ENCODE measurements around the gene OTULIN. TPM values are rescaled to one million over a fixed set of nuclear protein-coding genes. Genes with fewer than 3 reads are reported as not detected.

The OTULIN gene
- total RNA-seq, 1 donor from 2014 or later = 36.3 TPM

DNA sequence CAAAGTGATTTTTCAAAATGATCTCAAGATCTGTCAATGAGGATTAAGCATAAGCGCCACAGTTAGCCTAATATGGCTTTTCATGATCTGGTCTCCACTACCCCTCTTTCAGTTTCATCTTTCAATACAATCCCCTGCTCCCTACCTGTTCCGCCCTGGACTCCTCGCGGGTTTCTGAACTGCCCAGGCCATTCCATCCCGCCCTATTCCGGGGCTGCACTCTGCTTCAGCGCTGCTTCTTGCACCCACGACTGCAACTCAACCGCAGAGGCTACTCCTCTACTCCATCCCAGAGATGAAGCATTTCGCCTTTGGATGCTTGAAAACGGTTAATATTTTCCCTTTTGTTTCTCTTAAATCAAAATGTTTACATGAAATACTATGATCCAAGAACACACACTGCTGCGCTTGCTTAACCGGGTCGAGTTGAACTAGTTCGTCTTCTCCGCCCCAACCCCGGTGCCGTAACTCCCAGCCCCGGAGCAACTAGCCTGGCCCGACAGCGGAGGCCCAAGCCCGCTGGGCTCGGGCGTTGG lies 716 bp upstream of the OTULIN start:
- H3K4me1 Mint-ChIP-seq (ENCODE audit: low read depth) = peaks cover 52% of the 10 kb centered on the region

GRCh38 chr5:14665101-14665822 lies 744 bp downstream of the OTULIN start:
- Mint-ChIP-seq H3K36me3 (ENCODE audit: low read depth) (peaks cover 2% of the 10 kb centered on the region), H3K4me3 (ENCODE audit: unreplicated experiment) (peak overlapping the region; percentile 86), H3K4me1 (ENCODE audit: low read depth) (peaks cover 56% of the 10 kb centered on the region), H3K27me3 (ENCODE audit: low read depth) (no peaks in the 10 kb centered on the region), H3K27ac (ENCODE audit: unreplicated experiment) (peak overlapping the region; percentile 88), H3K9me3 (ENCODE audit: low read depth) (no peaks in the 10 kb centered on the region)
- TF ChIP-seq, protein P1, sequence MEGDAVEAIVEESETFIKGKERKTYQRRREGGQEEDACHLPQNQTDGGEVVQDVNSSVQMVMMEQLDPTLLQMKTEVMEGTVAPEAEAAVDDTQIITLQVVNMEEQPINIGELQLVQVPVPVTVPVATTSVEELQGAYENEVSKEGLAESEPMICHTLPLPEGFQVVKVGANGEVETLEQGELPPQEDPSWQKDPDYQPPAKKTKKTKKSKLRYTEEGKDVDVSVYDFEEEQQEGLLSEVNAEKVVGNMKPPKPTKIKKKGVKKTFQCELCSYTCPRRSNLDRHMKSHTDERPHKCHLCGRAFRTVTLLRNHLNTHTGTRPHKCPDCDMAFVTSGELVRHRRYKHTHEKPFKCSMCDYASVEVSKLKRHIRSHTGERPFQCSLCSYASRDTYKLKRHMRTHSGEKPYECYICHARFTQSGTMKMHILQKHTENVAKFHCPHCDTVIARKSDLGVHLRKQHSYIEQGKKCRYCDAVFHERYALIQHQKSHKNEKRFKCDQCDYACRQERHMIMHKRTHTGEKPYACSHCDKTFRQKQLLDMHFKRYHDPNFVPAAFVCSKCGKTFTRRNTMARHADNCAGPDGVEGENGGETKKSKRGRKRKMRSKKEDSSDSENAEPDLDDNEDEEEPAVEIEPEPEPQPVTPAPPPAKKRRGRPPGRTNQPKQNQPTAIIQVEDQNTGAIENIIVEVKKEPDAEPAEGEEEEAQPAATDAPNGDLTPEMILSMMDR (IDR thresholded peaks at IDR 0.05) = no peak
- no peak for DNase-seq (ENCODE audit: low spot score)

More for the DNA sequence above, 716 bp upstream of the OTULIN start:
- TF ChIP-seq, protein P1 (IDR thresholded peaks at IDR 0.05) = no peak
- Mint-ChIP-seq H3K36me3 (ENCODE audit: low read depth) (peaks cover 2% of the 10 kb centered on the region), H3K4me3 (ENCODE audit: unreplicated experiment) (peak overlapping the region; percentile 95), H3K27ac (ENCODE audit: unreplicated experiment) (peak overlapping the region; percentile 98), H3K9me3 (ENCODE audit: low read depth) (no peaks in the 10 kb centered on the region), H3K27me3 (ENCODE audit: low read depth) (no peaks in the 10 kb centered on the region)
- no peak for DNase-seq (ENCODE audit: low spot score)

- Mint-ChIP-seq H3K4me3 (ENCODE audit: unreplicated experiment) (peak overlapping the region; percentile 86), H3K4me1 (ENCODE audit: low read depth) (peaks cover 54% of the 10 kb centered on the region), H3K9me3 (ENCODE audit: low read depth) (no peaks in the 10 kb centered on the region), H3K36me3 (ENCODE audit: low read depth) (peaks cover 2% of the 10 kb centered on the region), H3K27me3 (ENCODE audit: low read depth) (no peaks in the 10 kb centered on the region), H3K27ac (ENCODE audit: unreplicated experiment) (peak overlapping the region; percentile 73)
- TF ChIP-seq, protein P1 (IDR thresholded peaks at IDR 0.05) = peak; percentile 36
- DNase-seq (ENCODE audit: low spot score) = no peak
These were observed 1.4 kb downstream of the OTULIN start for GRCh38 chr5:14665949-14666348.

GRCh38 chr5:14666357-14666756 lies 1.8 kb downstream of the OTULIN start:
- no peak for DNase-seq (ENCODE audit: low spot score)
- TF ChIP-seq, protein P1 (IDR thresholded peaks at IDR 0.05) = no peak
- peaks cover 2% of the 10 kb centered on the region for H3K36me3 Mint-ChIP-seq (ENCODE audit: low read depth)
- H3K9me3 Mint-ChIP-seq (ENCODE audit: low read depth) = no peaks in the 10 kb centered on the region
- H3K27me3 Mint-ChIP-seq (ENCODE audit: low read depth) = no peaks in the 10 kb centered on the region
- peaks cover 58% of the 10 kb centered on the region for H3K4me1 Mint-ChIP-seq (ENCODE audit: low read depth)
- H3K27ac Mint-ChIP-seq (ENCODE audit: unreplicated experiment) = no peak overlapping the region
- peak overlapping the region; percentile 86 for H3K4me3 Mint-ChIP-seq (ENCODE audit: unreplicated experiment)

DNA sequence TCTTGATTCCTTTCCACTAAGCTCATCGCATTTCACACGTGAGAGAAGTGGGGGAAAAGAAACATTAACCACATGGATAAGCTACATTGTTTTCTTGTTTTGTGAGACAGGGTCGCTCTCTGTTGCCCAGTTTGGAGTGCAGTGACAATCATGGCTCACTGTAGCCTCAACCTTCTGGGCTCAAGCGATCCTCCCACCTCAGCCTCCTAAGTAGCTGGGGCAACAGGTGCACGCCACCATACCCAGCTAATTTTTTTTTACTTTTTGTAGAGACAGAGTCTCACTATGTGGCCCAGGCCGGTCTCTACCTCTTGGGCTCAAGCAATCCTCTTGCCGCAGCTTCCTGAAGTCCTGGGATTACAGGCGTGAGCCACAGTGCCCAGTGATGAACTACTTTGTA lies 2.8 kb downstream of the OTULIN start:
- DNase-seq (ENCODE audit: low spot score) = no peak
- peaks cover 2% of the 10 kb centered on the region for H3K36me3 Mint-ChIP-seq (ENCODE audit: low read depth)
- H3K4me1 Mint-ChIP-seq (ENCODE audit: low read depth) = peaks cover 67% of the 10 kb centered on the region
- TF ChIP-seq, protein P1 (IDR thresholded peaks at IDR 0.05) = no peak
- H3K9me3 Mint-ChIP-seq (ENCODE audit: low read depth) = no peaks in the 10 kb centered on the region
- H3K27ac Mint-ChIP-seq (ENCODE audit: unreplicated experiment) = no peak overlapping the region
- no peaks in the 10 kb centered on the region for H3K27me3 Mint-ChIP-seq (ENCODE audit: low read depth)
- H3K4me3 Mint-ChIP-seq (ENCODE audit: unreplicated experiment) = no peak overlapping the region
